Peyer's patch (tissue), 4 donors: ENCODE data around the gene SINHCAF.

Source experiments
- CTCF ChIP-seq, 6 experiments: fragments of 450-650 bp in 4 of 6; fragments of 200-600 bp in 2 of 6; sonication (generic) in 1 of 6; IDR thresholded peaks; one replicate each; pipeline ENCODE4 v1.5.1; 2017 to 2019; ENCODE audit warnings: antibody characterized with exemption in 6 of 6, mild to moderate bottlenecking in 3 of 6, moderate library complexity in 1 of 6
- POLR2A ChIP-seq, 2 donors: fragments of 450-650 bp; IDR thresholded peaks; one replicate each; pipeline ENCODE4 v1.5.1; 2017; ENCODE audit warnings: antibody characterized with exemption in 2 of 2, mild to moderate bottlenecking in 2 of 2, moderate library complexity in 2 of 2

DNA sequence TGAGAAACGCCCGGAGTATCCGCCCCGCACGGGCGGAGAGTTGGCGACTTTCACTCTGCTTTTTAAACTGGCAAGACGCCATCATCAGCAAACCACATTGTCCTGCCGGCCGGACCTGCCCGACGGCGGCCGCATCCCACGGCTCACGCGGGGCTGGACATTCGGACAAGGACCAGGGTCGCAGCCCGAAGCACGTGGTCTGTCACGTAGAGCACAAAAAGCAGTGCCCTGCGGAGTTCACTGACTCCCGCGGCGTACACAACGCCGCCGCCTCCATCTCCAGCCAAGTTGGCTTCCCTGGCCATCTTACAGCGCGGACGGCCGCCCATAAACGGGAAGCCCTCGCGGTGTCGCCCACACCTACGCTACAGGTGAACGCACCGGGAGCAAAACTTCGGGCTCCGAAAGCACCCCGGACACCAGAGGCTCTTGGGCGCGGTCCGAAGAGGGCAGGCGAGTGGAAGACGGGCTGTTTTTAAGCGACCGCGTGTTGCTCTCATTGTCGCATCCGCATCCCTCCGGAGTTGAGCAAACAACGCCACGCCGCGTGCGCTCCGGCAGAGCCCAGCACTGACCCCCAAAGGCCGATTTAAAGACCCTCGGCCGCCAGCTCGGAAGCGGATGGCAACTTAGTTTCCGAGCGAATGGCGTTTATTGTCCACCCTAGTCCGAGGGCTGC is 966 bp downstream of the SINHCAF start:
- TF ChIP-seq CTCF (IDR thresholded peaks at IDR 0.05): no peak
- no peak for TF ChIP-seq POLR2A (IDR thresholded peaks at IDR 0.05)
